Stimulated activated memory B cell treated with anti-CD40 and anti-IgM and Interleukin-4, amounts not matched to agents 10 μg/mL and 1 μg/mL and 100 μg/mL, for 72 hours (primary cell): ENCODE data around the gene MLH3.
"Not testable (repeated sequence)": the region's sequence is repeated elsewhere in the genome, so short reads cannot be mapped to it uniquely, and the experiment has no call there.

Source experiments
- ATAC-seq: fragments of 150-1000 bp; cut with Tn5 transposase; 2 replicates; pipeline ENCODE4 v1.10.0; 2021
- H3K27ac Mint-ChIP-seq: one replicate; pipeline ENCODE4 v1.8.0; 2022; ENCODE audit warnings: mild to moderate bottlenecking, mixed read lengths
- H3K27me3 Mint-ChIP-seq: one replicate; pipeline ENCODE4 v1.8.0; 2022; ENCODE audit warnings: mixed read lengths
- H3K36me3 Mint-ChIP-seq: one replicate; pipeline ENCODE4 v1.8.0; 2022; ENCODE audit warnings: mixed read lengths
- H3K4me1 Mint-ChIP-seq: one replicate; pipeline ENCODE4 v1.8.0; 2022; ENCODE audit warnings: mixed read lengths
- H3K4me3 Mint-ChIP-seq: one replicate; pipeline ENCODE4 v1.8.0; 2022; ENCODE audit warnings: mild to moderate bottlenecking, moderate library complexity, mixed read lengths
- H3K9me3 Mint-ChIP-seq: one replicate; pipeline ENCODE4 v1.8.0; 2022; ENCODE audit warnings: mixed read lengths

MLH3 gene

GRCh38 chr14:75070383-75070782 lies 19.1 kb upstream of the MLH3 start:
- Mint-ChIP-seq H3K4me3 (no peak overlapping the region), H3K4me1 (peaks cover 6% of the 10 kb centered on the region), H3K27ac (no peak overlapping the region), H3K36me3 (no peaks in the 10 kb centered on the region), H3K9me3 (no peaks in the 10 kb centered on the region), H3K27me3 (no peaks in the 10 kb centered on the region)
- no peak for ATAC-seq

- peak overlapping the region; percentile 20 for H3K4me3 Mint-ChIP-seq
- no peaks in the 10 kb centered on the region for H3K27me3 Mint-ChIP-seq
- H3K36me3 Mint-ChIP-seq, result no peaks in the 10 kb centered on the region
- no peak overlapping the region for H3K27ac Mint-ChIP-seq
- peaks cover 6% of the 10 kb centered on the region for H3K4me1 Mint-ChIP-seq
- H3K9me3 Mint-ChIP-seq, result no peaks in the 10 kb centered on the region
- no peak for ATAC-seq
Measured at GRCh38 chr14:75069811-75070145, 18.5 kb upstream of the MLH3 start.

GRCh38 chr14:75069121-75069810 lies 18.0 kb upstream of the MLH3 start, which contains the start of gene ZC2HC1C:
Gene ZC2HC1C (plus strand): TSS chr14:75069641. CDS start chr14:75070574, 933 bp downstream.
- no peak within 1 kb of the TSS for H3K27ac Mint-ChIP-seq
- peak within 1 kb of the TSS; percentile 20 for H3K4me3 Mint-ChIP-seq
- no peaks in the 10 kb centered on the region for H3K36me3 Mint-ChIP-seq
- peak; percentile 89 for ATAC-seq
- peaks cover 7% of the 10 kb centered on the region for H3K4me1 Mint-ChIP-seq
- H3K27me3 Mint-ChIP-seq, result no peaks in the 10 kb centered on the region
- no peaks in the 10 kb centered on the region for H3K9me3 Mint-ChIP-seq

DNA sequence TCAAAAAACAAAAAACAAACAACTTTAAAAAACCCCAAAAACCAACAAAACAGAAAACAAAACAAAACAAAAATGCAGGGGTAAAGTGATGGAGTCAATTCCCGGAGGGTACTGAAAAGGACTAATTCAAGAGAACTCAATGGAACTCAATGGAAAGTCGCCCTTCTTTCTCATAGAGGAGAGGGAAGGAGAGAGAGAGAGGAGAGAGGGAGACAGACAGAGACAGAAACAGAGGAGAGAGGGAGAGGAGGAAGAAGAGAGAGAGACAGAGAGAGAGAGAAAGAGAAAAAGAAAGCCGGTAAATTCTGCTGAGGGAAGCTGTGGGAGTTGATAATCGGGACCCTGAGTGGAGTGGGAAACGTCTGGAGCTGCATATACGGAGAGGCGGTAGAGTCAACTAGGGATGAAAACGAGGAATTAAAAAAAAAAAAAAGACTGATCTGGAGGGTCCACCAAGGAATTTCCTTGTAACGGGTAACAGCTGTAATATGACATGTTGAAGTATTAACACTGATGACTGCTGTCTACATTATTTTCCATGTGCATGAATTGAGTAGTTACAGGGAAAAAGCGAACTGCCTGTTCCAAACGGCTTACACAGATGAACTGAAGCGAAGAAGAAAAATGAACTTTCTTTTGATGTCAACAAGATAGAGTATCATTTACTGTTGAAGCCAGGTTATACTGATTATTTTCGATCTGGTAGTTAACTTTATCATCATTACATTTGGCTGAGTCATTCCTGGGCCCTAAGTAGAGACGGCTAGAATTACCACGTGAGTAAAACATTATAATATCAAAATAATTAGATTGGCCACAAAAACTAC lies 17.2 kb upstream of the MLH3 start:
- no peaks in the 10 kb centered on the region for H3K27me3 Mint-ChIP-seq
- no peak for ATAC-seq
- H3K36me3 Mint-ChIP-seq, result no peaks in the 10 kb centered on the region
- H3K4me1 Mint-ChIP-seq, result peaks cover 15% of the 10 kb centered on the region
- H3K4me3 Mint-ChIP-seq, result no peak overlapping the region
- H3K9me3 Mint-ChIP-seq, result no peaks in the 10 kb centered on the region
- H3K27ac Mint-ChIP-seq, result no peak overlapping the region

DNA sequence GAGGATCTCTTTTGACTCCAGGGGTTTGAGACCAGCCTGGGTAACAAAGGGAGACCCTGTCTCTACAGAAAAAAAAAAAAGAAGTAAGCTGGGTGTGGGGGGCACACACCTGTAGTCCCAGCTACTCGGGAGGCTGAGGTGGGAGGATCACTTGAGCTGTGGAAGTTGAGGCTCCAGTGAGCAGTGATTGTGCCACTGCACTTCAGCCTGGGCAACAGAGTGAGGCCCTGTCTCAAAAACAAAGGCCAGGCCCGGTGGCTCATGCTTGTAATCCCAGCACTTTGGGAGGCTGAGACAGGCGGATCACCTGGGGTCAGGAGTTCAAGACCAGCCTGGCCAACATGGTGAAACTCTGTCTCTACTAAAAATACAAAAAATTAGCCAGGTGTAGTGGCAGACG lies 16.5 kb upstream of the MLH3 start:
- H3K4me3 Mint-ChIP-seq, H3K9me3 Mint-ChIP-seq, ATAC-seq, H3K27ac Mint-ChIP-seq, H3K27me3 Mint-ChIP-seq, H3K36me3 Mint-ChIP-seq: not testable (repeated sequence)
- peaks cover 22% of the 10 kb centered on the region for H3K4me1 Mint-ChIP-seq

- ATAC-seq, result no peak
- Mint-ChIP-seq H3K9me3 (no peaks in the 10 kb centered on the region), H3K4me3 (no peak overlapping the region), H3K27ac (no peak overlapping the region), H3K4me1 (peaks cover 25% of the 10 kb centered on the region), H3K36me3 (no peaks in the 10 kb centered on the region), H3K27me3 (no peaks in the 10 kb centered on the region)
Measured at GRCh38 chr14:75067212-75067611, 15.9 kb upstream of the MLH3 start.

GRCh38 chr14:75066691-75067090 lies 15.4 kb upstream of the MLH3 start:
- no peak for ATAC-seq
- Mint-ChIP-seq H3K9me3 (no peaks in the 10 kb centered on the region), H3K4me1 (peaks cover 25% of the 10 kb centered on the region), H3K27ac (no peak overlapping the region), H3K36me3 (no peaks in the 10 kb centered on the region), H3K27me3 (no peaks in the 10 kb centered on the region), H3K4me3 (no peak overlapping the region)

DNA sequence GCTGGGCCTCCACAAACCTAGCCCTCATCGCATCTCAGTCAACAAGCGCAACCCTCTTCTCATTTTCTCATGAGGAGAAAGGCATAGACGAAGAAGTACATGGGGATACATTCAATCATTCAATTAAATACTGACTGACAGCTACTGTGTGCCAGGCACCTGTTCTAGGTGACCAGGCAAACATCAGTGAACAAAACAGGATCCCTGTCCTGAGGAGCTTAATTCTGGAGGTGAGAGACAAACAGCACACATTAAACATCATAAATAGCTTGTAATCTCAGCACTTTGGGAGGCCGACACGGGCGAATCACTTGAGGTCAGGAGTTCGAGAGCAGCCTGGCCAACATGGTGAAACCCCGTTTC lies 12.9 kb upstream of the MLH3 start:
- H3K27me3 Mint-ChIP-seq, result no peaks in the 10 kb centered on the region
- H3K36me3 Mint-ChIP-seq, result peaks cover 14% of the 10 kb centered on the region
- ATAC-seq, result no peak
- peaks cover 30% of the 10 kb centered on the region for H3K4me1 Mint-ChIP-seq
- peak overlapping the region; percentile 96 for H3K4me3 Mint-ChIP-seq
- peak overlapping the region; percentile 84 for H3K27ac Mint-ChIP-seq
- no peaks in the 10 kb centered on the region for H3K9me3 Mint-ChIP-seq

DNA sequence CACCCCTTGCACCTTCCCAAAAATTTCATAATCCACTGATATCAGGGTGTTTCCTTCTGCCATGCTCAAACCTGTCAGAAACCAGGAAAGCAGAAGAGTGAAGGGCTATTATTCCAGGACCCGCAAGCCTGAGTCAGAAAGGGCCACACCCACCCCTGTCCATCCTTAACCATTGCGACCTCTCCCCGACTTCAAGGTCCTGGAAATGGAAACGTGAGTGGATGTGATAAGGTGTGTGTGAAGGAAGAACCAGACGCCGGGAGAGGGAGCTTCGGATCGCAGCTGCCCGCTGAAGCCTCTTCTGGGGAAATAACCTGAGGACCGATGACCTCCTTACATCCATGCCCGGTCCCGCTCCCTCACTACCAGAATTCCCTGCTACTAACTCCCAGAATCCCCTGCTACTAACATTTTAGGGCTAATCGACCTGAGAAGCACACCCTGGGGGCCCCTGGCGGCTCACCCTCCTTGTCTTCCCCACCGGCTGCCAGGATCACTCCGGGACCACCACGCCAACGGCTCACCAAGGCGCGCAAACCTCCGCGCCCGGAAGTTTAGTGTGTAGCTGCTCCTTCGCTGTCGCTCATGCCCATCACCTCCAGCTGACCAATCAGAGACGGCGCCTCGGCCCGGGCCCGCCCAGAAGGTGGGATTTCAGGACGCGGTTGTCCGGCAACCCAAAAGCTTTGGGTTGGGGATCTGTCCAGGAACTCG lies 12.4 kb upstream of the MLH3 start, which contains the start of gene ACYP1:
TSS of gene ACYP1 (minus strand) at position 534 of the 714 bp plus-strand sequence. CDS start at position 63, 471 bp downstream.
- ATAC-seq, result peak; percentile 99
- peak within 1 kb of the TSS; percentile 84 for H3K27ac Mint-ChIP-seq
- H3K4me3 Mint-ChIP-seq, result peak within 1 kb of the TSS; percentile 96
- no peaks in the 10 kb centered on the region for H3K9me3 Mint-ChIP-seq
- peaks cover 14% of the 10 kb centered on the region for H3K36me3 Mint-ChIP-seq
- H3K27me3 Mint-ChIP-seq, result no peaks in the 10 kb centered on the region
- peaks cover 30% of the 10 kb centered on the region for H3K4me1 Mint-ChIP-seq

GRCh38 chr14:75063013-75063412 lies 11.7 kb upstream of the MLH3 start:
- ATAC-seq, result no peak
- H3K36me3 Mint-ChIP-seq, result peaks cover 14% of the 10 kb centered on the region
- peak overlapping the region; percentile 84 for H3K27ac Mint-ChIP-seq
- H3K4me3 Mint-ChIP-seq, result peak overlapping the region; percentile 96
- H3K27me3 Mint-ChIP-seq, result no peaks in the 10 kb centered on the region
- peaks cover 30% of the 10 kb centered on the region for H3K4me1 Mint-ChIP-seq
- no peaks in the 10 kb centered on the region for H3K9me3 Mint-ChIP-seq

DNA sequence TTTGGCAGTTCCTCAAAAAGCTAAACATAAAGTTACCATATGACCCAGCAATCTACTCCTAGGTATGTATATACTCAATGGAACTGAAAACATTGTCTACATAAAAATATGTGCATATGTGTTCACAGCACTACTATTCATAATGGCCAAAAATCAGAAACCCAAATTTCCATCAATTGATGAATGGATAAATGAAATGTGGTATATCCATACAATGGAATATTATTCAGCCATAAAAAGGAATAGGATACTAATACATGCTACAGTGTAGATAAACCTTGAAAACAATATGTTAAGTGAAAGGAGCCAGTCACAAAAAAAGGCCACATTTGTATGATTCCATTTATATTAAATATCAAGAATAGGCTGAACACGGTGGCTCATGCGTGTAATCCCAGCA lies 9.2 kb upstream of the MLH3 start:
- H3K4me3 Mint-ChIP-seq, result no peak overlapping the region
- H3K27ac Mint-ChIP-seq, result no peak overlapping the region
- H3K9me3 Mint-ChIP-seq, result no peaks in the 10 kb centered on the region
- no peaks in the 10 kb centered on the region for H3K27me3 Mint-ChIP-seq
- H3K4me1 Mint-ChIP-seq, result peaks cover 30% of the 10 kb centered on the region
- peaks cover 26% of the 10 kb centered on the region for H3K36me3 Mint-ChIP-seq
- no peak for ATAC-seq

DNA sequence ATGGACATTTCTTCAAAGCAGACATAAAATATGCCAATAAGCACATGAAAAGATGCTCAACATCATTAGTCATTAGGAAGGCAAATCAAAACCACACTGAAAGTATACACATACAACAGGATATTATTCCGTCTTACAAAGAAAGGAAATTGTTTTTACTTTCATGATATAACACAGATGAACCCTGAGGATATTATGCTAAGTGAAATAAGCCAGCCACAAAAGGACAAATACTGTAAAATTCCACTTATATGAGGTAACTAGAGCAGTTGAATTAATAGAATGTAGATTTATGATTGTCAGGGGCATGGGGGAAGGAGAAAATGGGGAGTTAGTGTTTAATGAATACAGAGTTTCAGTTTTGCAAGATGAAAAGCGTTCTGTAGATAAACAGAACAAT lies 8.4 kb upstream of the MLH3 start:
- Mint-ChIP-seq H3K27me3 (no peaks in the 10 kb centered on the region), H3K4me1 (peaks cover 30% of the 10 kb centered on the region), H3K36me3 (peaks cover 29% of the 10 kb centered on the region), H3K9me3 (no peaks in the 10 kb centered on the region), H3K27ac (no peak overlapping the region), H3K4me3 (no peak overlapping the region)
- no peak for ATAC-seq

DNA sequence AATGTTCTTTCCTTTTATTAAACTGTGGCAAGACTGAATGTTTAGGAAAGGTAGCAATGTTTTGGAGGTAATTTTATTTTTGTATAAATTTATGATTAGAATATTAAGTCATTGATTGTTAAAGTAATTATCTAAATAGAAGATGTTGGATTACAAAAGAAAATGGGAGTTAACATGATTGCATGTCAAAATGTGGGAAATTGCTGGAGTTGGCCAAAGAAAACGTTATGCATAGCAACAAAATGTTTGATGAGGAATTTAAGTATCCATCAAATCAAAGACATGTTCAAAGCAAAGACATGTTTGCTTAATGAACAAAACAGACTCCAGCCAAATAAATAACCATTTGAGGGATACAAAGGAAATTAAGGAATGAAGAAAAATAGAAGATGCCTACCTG lies 3.2 kb upstream of the MLH3 start:
- ATAC-seq, result no peak
- Mint-ChIP-seq H3K27me3 (no peaks in the 10 kb centered on the region), H3K4me1 (peaks cover 19% of the 10 kb centered on the region), H3K4me3 (no peak overlapping the region), H3K27ac (no peak overlapping the region), H3K9me3 (no peaks in the 10 kb centered on the region), H3K36me3 (peaks cover 22% of the 10 kb centered on the region)

DNA sequence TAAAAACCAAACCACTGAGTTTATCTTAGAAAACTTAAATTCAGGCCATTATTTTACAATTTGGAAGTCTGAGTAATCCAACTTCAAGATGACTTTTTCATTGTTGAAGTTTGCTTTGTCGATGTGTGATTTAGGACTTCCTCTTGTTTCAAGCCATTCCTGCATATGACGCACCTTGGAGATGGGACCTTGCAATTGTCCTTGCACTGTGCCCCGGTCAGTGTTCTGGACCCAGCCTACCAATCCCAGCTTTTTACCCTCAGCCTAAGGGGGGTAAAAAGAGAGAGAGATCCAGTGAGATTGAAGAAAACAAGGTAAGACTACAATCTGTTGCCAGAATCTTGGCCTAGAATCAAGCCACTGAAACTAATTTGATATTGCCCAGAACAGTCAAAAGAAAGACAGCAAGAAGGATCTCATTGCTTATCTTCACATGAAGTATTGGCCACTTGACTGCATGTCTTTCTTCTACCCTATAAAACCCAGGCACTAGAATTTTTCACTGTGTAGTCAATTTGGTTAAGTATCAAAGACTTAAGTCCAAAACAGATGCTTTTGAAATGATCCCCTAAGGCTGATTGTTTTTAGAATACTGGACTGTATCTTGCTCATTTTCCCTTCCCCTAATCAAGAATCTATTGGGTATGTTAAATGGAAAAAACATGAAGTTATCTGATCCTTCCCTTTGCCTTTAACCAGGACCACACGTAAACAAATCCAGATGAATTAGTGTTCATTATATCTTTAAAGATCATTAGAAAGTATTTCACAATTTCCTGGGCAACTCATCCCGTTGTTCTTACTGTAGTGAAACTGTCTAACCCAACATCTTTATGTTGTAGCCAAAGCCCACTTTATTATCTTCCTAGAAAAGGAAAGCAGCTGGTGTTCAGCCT lies 2.4 kb upstream of the MLH3 start:
- Mint-ChIP-seq H3K9me3 (no peaks in the 10 kb centered on the region), H3K4me3 (no peak overlapping the region), H3K27me3 (no peaks in the 10 kb centered on the region), H3K27ac (no peak overlapping the region), H3K36me3 (peaks cover 28% of the 10 kb centered on the region), H3K4me1 (peaks cover 18% of the 10 kb centered on the region)
- no peak for ATAC-seq

GRCh38 chr14:75051556-75051899 lies 261 bp upstream of the MLH3 start:
- Mint-ChIP-seq H3K4me3 (peak overlapping the region; percentile 84), H3K27me3 (no peaks in the 10 kb centered on the region), H3K4me1 (peaks cover 18% of the 10 kb centered on the region), H3K9me3 (no peaks in the 10 kb centered on the region), H3K36me3 (peaks cover 32% of the 10 kb centered on the region), H3K27ac (peak overlapping the region; percentile 84)
- ATAC-seq, result peak; percentile 47
